SK-N-SH (cell line): ENCODE measurements around the gene BMF. TPM values are rescaled to one million over a fixed set of nuclear protein-coding genes. Genes with fewer than 3 reads are reported as not detected.
"Not testable (repeated sequence)": the region's sequence is repeated elsewhere in the genome, so short reads cannot be mapped to it uniquely, and the experiment has no call there.

Source experiments
- CTCF ChIA-PET: fragments of 300-600, 350-600 bp; formaldehyde crosslinking; extraction: SDS; loops from one replicate; lab custom pipeline; 2021; lab: Yijun Ruan, JAX
- POLR2A ChIA-PET: fragments of 350-600 bp; sonication (Branson Sonifier 250); formaldehyde crosslinking; extraction: SDS; loops from one replicate; lab custom pipeline; 2020; ENCODE audit warnings: antibody characterized with exemption, inconsistent platforms; lab: Yijun Ruan, JAX
- DNase-seq: peaks from one replicate; pipeline ENCODE4 v3.0.0; 2012
- H2AFZ ChIP-seq: fragments of 200-600 bp; sonication (generic); 2 replicates; pipeline ENCODE4 v1.8.1; 2016; ENCODE audit warnings: antibody characterized with exemption, mild to moderate bottlenecking, low read depth
- H3F3A ChIP-seq: fragments of 200-600 bp; sonication (generic); replicated peaks from 2 replicates; pipeline ENCODE3; 2016; ENCODE audit warnings: antibody characterized with exemption, mild to moderate bottlenecking; ENCODE audit not compliant: insufficient read depth
- H3K27ac ChIP-seq, 2 experiments: fragments of 200-500 bp in 1 of 2; fragments of 200-600 bp in 1 of 2; sonication (Bioruptor generic) in 1 of 2; sonication (generic), shearing (Covaris generic) in 1 of 2; 2 replicates each; pipeline versions ENCODE4 v1.5.1 to v1.6.1; 2014 to 2016; ENCODE audit warnings: low read depth in 2 of 2, inconsistent platforms in 1 of 2, low read length in 1 of 2, mild to moderate bottlenecking in 1 of 2, mixed read lengths in 1 of 2
- H3K27me3 ChIP-seq: fragments of 200-600 bp; sonication (generic), shearing (Covaris generic); 2 replicates; pipeline ENCODE4 v1.6.1; 2016; ENCODE audit warnings: mixed run types; ENCODE audit not compliant: insufficient read depth
- H3K36me3 ChIP-seq, 2 experiments: fragments of 200-500 bp in 1 of 2; fragments of 200-600 bp in 1 of 2; sonication (Bioruptor generic) in 1 of 2; sonication (generic) in 1 of 2; replicated peaks in 1 of 2; 2 replicates each; pipeline versions ENCODE3 to v1.5.1; 2014 to 2016; ENCODE audit warnings: low read length in 1 of 2, mild to moderate bottlenecking in 1 of 2; ENCODE audit not compliant: insufficient read depth in 2 of 2, control insufficient read depth in 1 of 2
- H3K4me1 ChIP-seq, 2 experiments: fragments of 200-500 bp in 1 of 2; fragments of 200-600 bp in 1 of 2; sonication (Bioruptor generic) in 1 of 2; sonication (generic), shearing (Covaris generic) in 1 of 2; 2 replicates each; pipeline versions ENCODE4 v1.5.1 to v1.6.1; 2014 to 2016; ENCODE audit warnings: low read depth in 1 of 2, low read length in 1 of 2, mixed run types in 1 of 2; ENCODE audit not compliant: insufficient read depth in 2 of 2, control insufficient read depth in 1 of 2
- H3K4me2 ChIP-seq: fragments of 200-600 bp; sonication (generic), shearing (Covaris generic); 2 replicates; pipeline ENCODE4 v1.6.1; 2017; ENCODE audit warnings: mixed run types
- H3K4me3 ChIP-seq, 2 experiments: fragments of 200-500 bp in 1 of 2; fragments of 200-600 bp in 1 of 2; sonication (Bioruptor generic) in 1 of 2; sonication (generic), shearing (Covaris generic) in 1 of 2; 2 replicates each; pipeline versions ENCODE4 v1.5.1 to v1.8.1; 2014 to 2016; ENCODE audit warnings: low read depth in 2 of 2, inconsistent platforms in 1 of 2, low read length in 1 of 2, mild to moderate bottlenecking in 1 of 2, mixed read lengths in 1 of 2, moderate library complexity in 1 of 2
- H3K79me2 ChIP-seq: fragments of 200-600 bp; sonication (generic); 2 replicates; pipeline ENCODE4 v1.8.1; 2017; ENCODE audit warnings: mild to moderate bottlenecking; ENCODE audit not compliant: insufficient read depth
- H3K9ac ChIP-seq: fragments of 200-600 bp; sonication (generic); 2 replicates; pipeline ENCODE4 v1.6.1; 2017; ENCODE audit warnings: mixed run types
- H3K9me2 ChIP-seq: fragments of 200-600 bp; sonication (generic); 2 replicates; pipeline ENCODE4 v1.6.1; 2017; ENCODE audit warnings: mixed run types
- H3K9me3 ChIP-seq: fragments of 200-600 bp; sonication (generic); 2 replicates; pipeline ENCODE4 v1.6.1; 2017; ENCODE audit warnings: mixed run types, mild to moderate bottlenecking, moderate library complexity
- H4K20me1 ChIP-seq: fragments of 200-600 bp; sonication (generic); 2 replicates; pipeline ENCODE4 v1.6.1; 2017; ENCODE audit warnings: mild to moderate bottlenecking, mixed run types; ENCODE audit not compliant: insufficient read depth
- EP300 ChIP-seq, 2 experiments: IDR thresholded peaks; 2 replicates each; pipeline versions ENCODE4 v1.4.0 to v1.6.1; 2012; ENCODE audit warnings: borderline replicate concordance in 1 of 2, low read depth in 1 of 2, low read length in 1 of 2
- FOSL2 ChIP-seq: IDR thresholded peaks from 2 replicates; pipeline ENCODE4 v1.4.0; 2012; ENCODE audit warnings: low read depth, mild to moderate bottlenecking, moderate library complexity, borderline replicate concordance
- FOXJ3 ChIP-seq: sonication (generic); formaldehyde crosslinking; IDR thresholded peaks from 2 replicates; pipeline ENCODE4 v1.5.1; 2020; ENCODE audit warnings: mild to moderate bottlenecking, missing genetic modification reagents
- GABPA ChIP-seq: IDR thresholded peaks from 2 replicates; pipeline ENCODE4 v1.4.0; 2012; ENCODE audit warnings: low read depth, mild to moderate bottlenecking
- GATA2 ChIP-seq: sonication (generic); formaldehyde crosslinking; IDR thresholded peaks from 2 replicates; pipeline ENCODE4 v1.5.0; 2020; ENCODE audit warnings: mild to moderate bottlenecking, missing genetic modification reagents
- RFX5 ChIP-seq: IDR thresholded peaks from 2 replicates; pipeline ENCODE4 v1.6.1; 2012; ENCODE audit warnings: mild to moderate bottlenecking, improper control_type of control experiment, low read length
- SIN3A ChIP-seq: IDR thresholded peaks from 2 replicates; pipeline ENCODE4 v1.6.1; 2012; ENCODE audit warnings: low read depth, mild to moderate bottlenecking, low read length, moderate library complexity, borderline replicate concordance
- SMC3 ChIP-seq: IDR thresholded peaks from 2 replicates; pipeline ENCODE4 v1.6.1; 2012; ENCODE audit warnings: low read depth, low read length, improper control_type of control experiment
- TAF1 ChIP-seq: IDR thresholded peaks from 2 replicates; pipeline ENCODE4 v1.6.1; 2012; ENCODE audit warnings: low read depth, mild to moderate bottlenecking, low read length, moderate library complexity, borderline replicate concordance
- TEAD4 ChIP-seq: IDR thresholded peaks from 2 replicates; pipeline ENCODE4 v1.4.0; 2012; ENCODE audit warnings: mild to moderate bottlenecking, borderline replicate concordance; ENCODE audit not compliant: insufficient read depth
- YY1 ChIP-seq: IDR thresholded peaks from 2 replicates; pipeline ENCODE4 v1.4.0; 2012; ENCODE audit warnings: low read depth, mild to moderate bottlenecking
- WGBS: methylation state at CpG from one replicate; pipeline ENCODE4 v1.1.6; 2017; ENCODE audit warnings: low lambda C conversion rate; 5-methylcytosine and 5-hydroxymethylcytosine counted together
- polyA plus RNA-seq, 3 experiments: library from polyadenylated mRNA; depleted of rRNA; stranded (reverse); fragments of >200 nt; gene quantifications; 2 replicates each; pipeline ENCODE4 v1.2.3, GENCODE V29; 2012
- TF ChIP-seq, protein P1 (sequence below): IDR thresholded peaks from 2 replicates; pipeline ENCODE4 v1.6.1; 2012; ENCODE audit warnings: mild to moderate bottlenecking, low read depth, low read length, moderate library complexity
- TF ChIP-seq, protein P2 (sequence below): fragments of 200-600 bp; sonication (generic); IDR thresholded peaks from 2 replicates; pipeline ENCODE4 v1.6.1; 2017; ENCODE audit warnings: antibody characterized with exemption, mild to moderate bottlenecking, moderate library complexity
- TF ChIP-seq, protein P3 (sequence below): fragments of 150-350 bp; IDR thresholded peaks from 2 replicates; pipeline ENCODE4 v1.6.1; 2017; ENCODE audit warnings: antibody characterized with exemption, low read length, low read depth, borderline replicate concordance

The BMF gene
- polyA plus RNA-seq, 1 of the 3 experiments (the other 2 are of a cell fraction), result 0.72 TPM

DNA sequence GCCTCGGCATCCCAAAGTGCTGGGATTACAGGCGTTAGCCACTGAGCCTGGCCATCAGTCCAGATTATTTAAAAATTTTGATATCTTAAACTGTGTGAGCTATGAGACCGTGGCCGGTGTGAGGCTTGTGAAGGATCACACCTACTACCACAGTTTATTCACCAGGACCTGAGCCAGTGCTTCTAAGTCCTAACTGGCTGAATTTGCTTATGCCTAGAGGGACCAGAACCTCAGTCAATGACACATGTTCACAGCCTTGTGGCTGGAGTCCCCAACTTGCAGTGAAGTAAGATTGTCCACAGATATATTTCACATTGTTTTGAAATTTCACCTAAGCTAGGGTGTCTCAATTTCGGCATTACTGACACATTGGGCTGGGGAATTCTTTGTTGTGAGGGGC, 15.2 kb upstream of the BMF start:
- H2AFZ ChIP-seq, H3K9me3 ChIP-seq, H3F3A ChIP-seq, H3K4me3 ChIP-seq, H4K20me1 ChIP-seq, H3K79me2 ChIP-seq, H3K9ac ChIP-seq, H3K4me2 ChIP-seq, POLR2A ChIA-PET, H3K9me2 ChIP-seq, DNase-seq, H3K4me1 ChIP-seq, H3K36me3 ChIP-seq, H3K27ac ChIP-seq: not testable (repeated sequence)
- 85% methylated on average over 4 of the region's 5 CpGs for WGBS
- CTCF ChIA-PET, result interaction anchor here (1.3 to 1.6 kb wide), 2 partner anchors 19 to 78 kb away, joined by 4 read pairs; no protein-coding TSS in a partner anchor
- peaks cover 17% of the 10 kb centered on the region; the same call in 1 of the 2 replicates for H3K27me3 ChIP-seq

DNA sequence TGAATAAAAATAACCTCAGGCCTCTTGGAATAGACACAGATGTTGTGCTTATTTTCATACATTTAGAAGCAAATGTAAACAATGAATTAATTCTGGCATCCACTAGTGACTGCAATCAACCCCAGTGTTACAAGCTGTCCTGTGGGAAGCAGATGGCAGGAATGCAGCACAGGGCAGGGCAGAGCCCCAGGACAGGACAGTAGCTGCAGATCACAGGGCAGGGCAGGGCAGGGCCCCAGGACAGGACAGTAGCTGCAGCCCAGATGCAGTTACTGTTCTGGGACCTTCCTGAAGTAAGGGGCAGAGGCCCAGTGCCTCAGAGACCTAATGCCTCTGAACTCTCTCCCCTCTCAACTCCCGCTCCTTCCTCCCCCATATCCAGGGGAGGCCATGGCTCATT, 14.3 kb upstream of the BMF start:
- H3F3A ChIP-seq, DNase-seq, H2AFZ ChIP-seq, H3K79me2 ChIP-seq, H3K4me2 ChIP-seq, POLR2A ChIA-PET, H3K9ac ChIP-seq, H3K9me3 ChIP-seq, H3K27me3 ChIP-seq, H4K20me1 ChIP-seq, H3K4me3 ChIP-seq, H3K36me3 ChIP-seq, H3K27ac ChIP-seq, H3K4me1 ChIP-seq, H3K9me2 ChIP-seq: not testable (repeated sequence)
- WGBS, result 100% methylated on average over 1 of the region's 1 CpG
- CTCF ChIA-PET, result interaction anchor here (1.2 to 2.1 kb wide), 5 partner anchors 18 to 152 kb away, joined by 3 to 7 read pairs (median 4); no protein-coding TSS in a partner anchor

DNA sequence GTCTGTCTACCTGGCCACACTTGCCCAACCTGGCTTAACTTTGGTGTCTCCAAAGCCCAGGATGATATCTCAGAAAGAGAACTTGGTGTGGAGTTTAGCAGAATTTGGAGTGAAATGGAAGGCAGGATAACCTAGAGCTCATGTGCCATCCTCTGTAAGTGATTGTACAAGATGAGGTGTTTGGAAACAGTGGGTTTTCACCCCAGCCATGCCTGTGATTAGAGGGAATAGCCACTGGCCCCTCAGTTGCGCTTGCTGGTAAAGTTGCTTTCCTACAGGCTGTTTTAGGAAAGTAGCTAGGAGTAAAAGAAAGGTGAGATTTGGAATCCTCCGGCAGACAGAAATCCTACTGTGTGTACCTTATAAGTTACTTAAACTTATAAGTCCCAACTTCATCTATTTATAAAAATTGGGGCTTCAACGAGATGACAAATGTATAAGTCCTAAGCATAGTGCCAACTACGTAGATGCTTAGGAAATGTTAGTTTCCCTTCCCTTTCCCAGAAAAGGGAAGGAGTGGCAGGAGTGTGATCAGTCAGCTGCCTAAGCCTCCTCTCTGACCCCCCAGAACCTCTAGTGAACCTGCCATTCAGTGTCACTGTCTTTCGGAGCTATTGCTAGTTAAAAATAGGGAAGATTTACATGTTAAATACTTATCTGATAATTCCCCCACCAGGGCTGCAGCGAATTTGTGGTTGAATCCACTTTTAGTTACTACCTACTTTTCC, 13.4 kb upstream of the BMF start:
- Histone ChIP-seq H3K9me2 (no peaks in the 10 kb centered on the region), H2AFZ (no peak overlapping the region), H4K20me1 (no peaks in the 10 kb centered on the region), H3K9me3 (no peaks in the 10 kb centered on the region), H3K27ac (no peak overlapping the region), H3K4me3 (no peak overlapping the region), H3F3A (no peaks in the 10 kb centered on the region), H3K4me2 (no peak overlapping the region), H3K79me2 (no peaks in the 10 kb centered on the region), H3K9ac (no peak overlapping the region), H3K36me3 (no peaks in the 10 kb centered on the region), H3K27me3 (no peaks in the 10 kb centered on the region; the same call in 1 of the 2 replicates), H3K4me1 (no peaks in the 10 kb centered on the region)
- ChIA-PET POLR2A (no interaction called here), CTCF (interaction anchor here (1.2 to 2.1 kb wide), 4 partner anchors 11 to 153 kb away, joined by 3 to 7 read pairs (median 4); no protein-coding TSS in a partner anchor)
- 79% methylated on average over 6 of the region's 6 CpGs for WGBS
- no peak for DNase-seq
- TF ChIP-seq TAF1 (no peak), FOXJ3 (CRISPR knock-in tag) (no peak), TEAD4 (no peak), SMC3 (no peak), FOSL2 (no peak), YY1 (no peak), GATA2 (no peak), SIN3A (no peak), EP300 (IDR thresholded peaks at IDR 0.05; ENCODE audit: borderline replicate concordance in 1 of 2, low read depth in 1 of 2, low read length in 1 of 2) (no peak), RFX5 (no peak), GABPA (no peak)
- TF ChIP-seq, protein P1, sequence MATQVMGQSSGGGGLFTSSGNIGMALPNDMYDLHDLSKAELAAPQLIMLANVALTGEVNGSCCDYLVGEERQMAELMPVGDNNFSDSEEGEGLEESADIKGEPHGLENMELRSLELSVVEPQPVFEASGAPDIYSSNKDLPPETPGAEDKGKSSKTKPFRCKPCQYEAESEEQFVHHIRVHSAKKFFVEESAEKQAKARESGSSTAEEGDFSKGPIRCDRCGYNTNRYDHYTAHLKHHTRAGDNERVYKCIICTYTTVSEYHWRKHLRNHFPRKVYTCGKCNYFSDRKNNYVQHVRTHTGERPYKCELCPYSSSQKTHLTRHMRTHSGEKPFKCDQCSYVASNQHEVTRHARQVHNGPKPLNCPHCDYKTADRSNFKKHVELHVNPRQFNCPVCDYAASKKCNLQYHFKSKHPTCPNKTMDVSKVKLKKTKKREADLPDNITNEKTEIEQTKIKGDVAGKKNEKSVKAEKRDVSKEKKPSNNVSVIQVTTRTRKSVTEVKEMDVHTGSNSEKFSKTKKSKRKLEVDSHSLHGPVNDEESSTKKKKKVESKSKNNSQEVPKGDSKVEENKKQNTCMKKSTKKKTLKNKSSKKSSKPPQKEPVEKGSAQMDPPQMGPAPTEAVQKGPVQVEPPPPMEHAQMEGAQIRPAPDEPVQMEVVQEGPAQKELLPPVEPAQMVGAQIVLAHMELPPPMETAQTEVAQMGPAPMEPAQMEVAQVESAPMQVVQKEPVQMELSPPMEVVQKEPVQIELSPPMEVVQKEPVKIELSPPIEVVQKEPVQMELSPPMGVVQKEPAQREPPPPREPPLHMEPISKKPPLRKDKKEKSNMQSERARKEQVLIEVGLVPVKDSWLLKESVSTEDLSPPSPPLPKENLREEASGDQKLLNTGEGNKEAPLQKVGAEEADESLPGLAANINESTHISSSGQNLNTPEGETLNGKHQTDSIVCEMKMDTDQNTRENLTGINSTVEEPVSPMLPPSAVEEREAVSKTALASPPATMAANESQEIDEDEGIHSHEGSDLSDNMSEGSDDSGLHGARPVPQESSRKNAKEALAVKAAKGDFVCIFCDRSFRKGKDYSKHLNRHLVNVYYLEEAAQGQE, result no peak
- TF ChIP-seq, protein P2, sequence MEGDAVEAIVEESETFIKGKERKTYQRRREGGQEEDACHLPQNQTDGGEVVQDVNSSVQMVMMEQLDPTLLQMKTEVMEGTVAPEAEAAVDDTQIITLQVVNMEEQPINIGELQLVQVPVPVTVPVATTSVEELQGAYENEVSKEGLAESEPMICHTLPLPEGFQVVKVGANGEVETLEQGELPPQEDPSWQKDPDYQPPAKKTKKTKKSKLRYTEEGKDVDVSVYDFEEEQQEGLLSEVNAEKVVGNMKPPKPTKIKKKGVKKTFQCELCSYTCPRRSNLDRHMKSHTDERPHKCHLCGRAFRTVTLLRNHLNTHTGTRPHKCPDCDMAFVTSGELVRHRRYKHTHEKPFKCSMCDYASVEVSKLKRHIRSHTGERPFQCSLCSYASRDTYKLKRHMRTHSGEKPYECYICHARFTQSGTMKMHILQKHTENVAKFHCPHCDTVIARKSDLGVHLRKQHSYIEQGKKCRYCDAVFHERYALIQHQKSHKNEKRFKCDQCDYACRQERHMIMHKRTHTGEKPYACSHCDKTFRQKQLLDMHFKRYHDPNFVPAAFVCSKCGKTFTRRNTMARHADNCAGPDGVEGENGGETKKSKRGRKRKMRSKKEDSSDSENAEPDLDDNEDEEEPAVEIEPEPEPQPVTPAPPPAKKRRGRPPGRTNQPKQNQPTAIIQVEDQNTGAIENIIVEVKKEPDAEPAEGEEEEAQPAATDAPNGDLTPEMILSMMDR, result no peak
- TF ChIP-seq, protein P3, sequence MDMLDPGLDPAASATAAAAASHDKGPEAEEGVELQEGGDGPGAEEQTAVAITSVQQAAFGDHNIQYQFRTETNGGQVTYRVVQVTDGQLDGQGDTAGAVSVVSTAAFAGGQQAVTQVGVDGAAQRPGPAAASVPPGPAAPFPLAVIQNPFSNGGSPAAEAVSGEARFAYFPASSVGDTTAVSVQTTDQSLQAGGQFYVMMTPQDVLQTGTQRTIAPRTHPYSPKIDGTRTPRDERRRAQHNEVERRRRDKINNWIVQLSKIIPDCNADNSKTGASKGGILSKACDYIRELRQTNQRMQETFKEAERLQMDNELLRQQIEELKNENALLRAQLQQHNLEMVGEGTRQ, result no peak
